Transverse colon (tissue), 4 donors: ENCODE results near the gene CLINT1. TPM values are rescaled to one million over a fixed set of nuclear protein-coding genes. Genes with fewer than 3 reads are reported as not detected.

Experiments
- DNase-seq: peaks from one replicate; pipeline ENCODE4 v3.0.0-alpha.2; 2019
- H3K27ac ChIP-seq, 4 donors: fragments of 200-600 bp; sonication (generic); 2 replicates each; pipeline ENCODE4 v1.5.1; 2016 to 2018; ENCODE audit warnings: inconsistent platforms in 4 of 4
- H3K27me3 ChIP-seq: fragments of 200-600 bp; sonication (generic); 2 replicates; pipeline ENCODE4 v1.5.1; 2017; ENCODE audit warnings: inconsistent platforms
- H3K36me3 ChIP-seq, 4 donors: fragments of 200-600 bp; sonication (generic); 2 replicates each; pipeline ENCODE4 v1.5.1; 2017 to 2019; ENCODE audit warnings: inconsistent platforms in 4 of 4
- H3K4me1 ChIP-seq, 4 donors: fragments of 200-600 bp; sonication (generic); 2 replicates each; pipeline ENCODE4 v1.5.1; 2017 to 2020; ENCODE audit warnings: inconsistent platforms in 4 of 4
- H3K4me3 ChIP-seq, 4 donors: fragments of 200-600 bp; sonication (generic); 1 replicate in 1 of 4; 2 replicates in 3 of 4; pipeline versions ENCODE4 v1.5.1 to v1.6.1; 2017 to 2019; ENCODE audit warnings: inconsistent platforms in 4 of 4
- H3K9me3 ChIP-seq, 2 donors: fragments of 200-600 bp; sonication (generic); 2 replicates each; pipeline ENCODE4 v1.5.1; 2017 to 2019; ENCODE audit warnings: inconsistent platforms in 2 of 2
- EP300 ChIP-seq: sonication (generic); formaldehyde crosslinking; IDR thresholded peaks from one replicate; pipeline ENCODE4 v1.6.1; 2017; ENCODE audit warnings: antibody characterized with exemption, low read depth
- POLR2A ChIP-seq: fragments of 450-650 bp; IDR thresholded peaks from one replicate; pipeline ENCODE4 v1.6.1; 2016; ENCODE audit warnings: antibody characterized with exemption, mild to moderate bottlenecking, moderate library complexity
- POLR2AphosphoS5 ChIP-seq, 3 donors: sonication (generic); formaldehyde crosslinking; IDR thresholded peaks; one replicate each; pipeline ENCODE4 v1.6.1; 2016; ENCODE audit warnings: antibody characterized with exemption in 3 of 3
- WGBS, 2 donors: methylation state at CpG; one replicate each; pipeline ENCODE4 v1.1.5; 2018; ENCODE audit warnings: low coverage in 1 of 2; 5-methylcytosine and 5-hydroxymethylcytosine counted together
- in situ Hi-C, 4 donors: fragments of 200-750 bp; cut with MboI; loops; one replicate each; pipeline versions ENCODE4 v1.15.0 to v1.15.1; 2017; ENCODE audit warnings: low sequenced_read_pairs in 3 of 4, low pct_ligation_motif_present in 1 of 4, low pct_unique_long_range_greater_than_20kb in 1 of 4
- intact Hi-C: fragments of 100-400 bp; cut with DNase I; formaldehyde crosslinking; loops from one replicate; pipeline ENCODE4 v1.15.1; 2023; ENCODE audit warnings: low total_unique reads
- total RNA-seq, 4 donors: library from RNA; depleted of rRNA; stranded (reverse); fragments of >200 nt; gene quantifications; one replicate each; pipeline ENCODE4 v1.1.0, GENCODE V29; 2016
- TF ChIP-seq, protein P1 (sequence below), 5 experiments: fragments of 200-600 bp in 3 of 5; fragments of 450-650 bp in 2 of 5; sonication (generic) in 3 of 5; IDR thresholded peaks; 1 replicate in 2 of 5; 2 replicates in 3 of 5; pipeline ENCODE4 v1.5.1; 2016 to 2017; ENCODE audit warnings: antibody characterized with exemption in 5 of 5, inconsistent platforms in 3 of 5, mild to moderate bottlenecking in 2 of 5, moderate library complexity in 1 of 5

Gene CLINT1
- total RNA-seq, 4 donors from 2014 or later, result 75.6 to 174 (median 131) TPM

DNA sequence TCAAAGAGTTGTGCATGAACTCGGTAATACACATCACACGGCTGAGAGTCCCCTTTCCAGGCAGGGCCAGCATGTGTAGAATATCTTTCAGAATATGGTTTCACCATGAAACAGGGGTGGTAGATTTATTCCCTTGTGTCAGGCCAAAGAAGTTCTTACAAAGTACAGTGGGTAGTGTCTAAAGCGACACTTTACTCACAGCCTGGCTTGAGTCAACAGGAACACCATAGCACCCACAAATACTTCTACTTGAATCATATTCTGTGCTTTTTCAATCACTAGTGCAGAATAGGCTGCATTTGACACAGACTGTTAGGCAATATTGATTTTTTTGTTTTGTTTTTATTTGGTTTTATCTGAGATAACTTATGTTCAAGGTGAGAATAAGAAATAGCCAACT is 102.8 kb downstream of the CLINT1 start:
- in situ Hi-C loops, result loop anchor here in 2 of 4 donors (25.0 kb wide), 1 partner anchor 1381 kb away; no protein-coding TSS in a partner anchor
- WGBS, 2 donors, result 76% methylated on average over 3 of the region's 3 CpGs; no CpG with 5 or more reads in 1 of the 2 donors
- no peaks in the 10 kb centered on the region for H3K27me3 ChIP-seq
- peaks cover 0 to 33% (median 0%) of the 10 kb centered on the region in 4 donors for H3K36me3 ChIP-seq
- no peak for TF ChIP-seq POLR2AphosphoS5 (IDR thresholded peaks at IDR 0.05)
- TF ChIP-seq, protein P1, sequence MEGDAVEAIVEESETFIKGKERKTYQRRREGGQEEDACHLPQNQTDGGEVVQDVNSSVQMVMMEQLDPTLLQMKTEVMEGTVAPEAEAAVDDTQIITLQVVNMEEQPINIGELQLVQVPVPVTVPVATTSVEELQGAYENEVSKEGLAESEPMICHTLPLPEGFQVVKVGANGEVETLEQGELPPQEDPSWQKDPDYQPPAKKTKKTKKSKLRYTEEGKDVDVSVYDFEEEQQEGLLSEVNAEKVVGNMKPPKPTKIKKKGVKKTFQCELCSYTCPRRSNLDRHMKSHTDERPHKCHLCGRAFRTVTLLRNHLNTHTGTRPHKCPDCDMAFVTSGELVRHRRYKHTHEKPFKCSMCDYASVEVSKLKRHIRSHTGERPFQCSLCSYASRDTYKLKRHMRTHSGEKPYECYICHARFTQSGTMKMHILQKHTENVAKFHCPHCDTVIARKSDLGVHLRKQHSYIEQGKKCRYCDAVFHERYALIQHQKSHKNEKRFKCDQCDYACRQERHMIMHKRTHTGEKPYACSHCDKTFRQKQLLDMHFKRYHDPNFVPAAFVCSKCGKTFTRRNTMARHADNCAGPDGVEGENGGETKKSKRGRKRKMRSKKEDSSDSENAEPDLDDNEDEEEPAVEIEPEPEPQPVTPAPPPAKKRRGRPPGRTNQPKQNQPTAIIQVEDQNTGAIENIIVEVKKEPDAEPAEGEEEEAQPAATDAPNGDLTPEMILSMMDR (IDR thresholded peaks at IDR 0.05), result no peak
- no peak for TF ChIP-seq POLR2A
- TF ChIP-seq EP300, result no peak
- H3K4me1 ChIP-seq, result no peaks in the 10 kb centered on the region
- no peak overlapping the region for H3K4me3 ChIP-seq
- DNase-seq, result no peak
- intact Hi-C loops, result no loop called here
- no peak overlapping the region for H3K27ac ChIP-seq
- no peaks in the 10 kb centered on the region for H3K9me3 ChIP-seq

DNA sequence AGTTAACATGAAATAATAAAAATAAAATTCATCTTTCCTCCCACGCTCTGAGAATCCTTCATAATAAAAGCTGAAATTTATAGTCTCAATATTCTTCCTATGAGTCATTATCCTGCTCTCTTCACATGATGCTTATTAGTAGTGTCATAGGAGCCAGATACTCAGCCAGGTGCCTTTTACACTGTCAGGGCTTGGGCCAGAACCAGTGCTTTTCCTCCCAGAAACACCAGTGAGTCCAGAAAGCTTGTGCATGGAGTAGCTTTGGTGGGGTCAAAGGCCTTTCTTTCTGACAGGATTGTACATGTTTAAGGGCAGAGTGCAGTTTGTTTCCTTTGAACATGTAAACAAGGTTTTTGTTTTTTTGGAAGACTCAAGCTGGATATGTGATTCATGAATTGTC is 108.6 kb downstream of the CLINT1 start:
- Histone ChIP-seq H3K27me3 (no peaks in the 10 kb centered on the region), H3K9me3 (no peaks in the 10 kb centered on the region), H3K27ac (no peak overlapping the region), H3K36me3 (peaks cover 0 to 33% (median 0%) of the 10 kb centered on the region in 4 donors), H3K4me1 (peaks cover 0 to 14% (median under 1%) of the 10 kb centered on the region in 4 donors), H3K4me3 (no peak overlapping the region)
- intact Hi-C loops (no loop called here), in situ Hi-C loops (loop anchor here in 2 of 4 donors (25.0 kb wide), 1 partner anchor 1387 kb away; no protein-coding TSS in a partner anchor)
- WGBS, 2 donors, result 73 to 88% methylated on average over 1 of the region's 1 CpG
- TF ChIP-seq, protein P1 (IDR thresholded peaks at IDR 0.05), result no peak
- TF ChIP-seq POLR2A (no peak), POLR2AphosphoS5 (IDR thresholded peaks at IDR 0.05) (no peak), EP300 (no peak)
- no peak for DNase-seq

DNA sequence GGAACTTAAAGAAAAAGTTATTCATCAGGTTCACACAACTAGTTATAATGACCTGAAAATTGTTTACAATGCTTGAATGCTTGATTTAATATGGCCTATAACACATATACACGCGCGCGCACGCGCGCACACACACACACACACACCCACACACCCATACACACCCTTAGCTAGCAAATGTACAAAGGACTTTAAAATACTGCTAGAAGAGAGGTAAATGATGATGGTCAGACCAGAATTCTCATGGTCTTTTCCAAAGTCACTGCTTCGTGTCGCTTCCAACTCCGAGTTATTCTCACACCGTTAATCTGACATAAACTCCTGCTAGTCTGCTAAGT is 109.5 kb downstream of the CLINT1 start:
- no peak for DNase-seq
- Histone ChIP-seq H3K4me3 (no peak overlapping the region), H3K4me1 (peaks cover 5 to 23% (median 9%) of the 10 kb centered on the region in 4 donors), H3K36me3 (peaks cover 0 to 25% (median 0%) of the 10 kb centered on the region in 4 donors), H3K27me3 (no peaks in the 10 kb centered on the region), H3K9me3 (no peaks in the 10 kb centered on the region), H3K27ac (no peak overlapping the region)
- TF ChIP-seq POLR2AphosphoS5 (IDR thresholded peaks at IDR 0.05) (no peak), EP300 (no peak), POLR2A (no peak)
- TF ChIP-seq, protein P1 (IDR thresholded peaks at IDR 0.05), result no peak
- in situ Hi-C loops, result loop anchor here in 3 of 4 donors (10.0 to 25.0 kb wide), 5 partner anchors 262 to 612 kb away; partner anchors contain the start of gene MED7 (in 1 of the 3)
- intact Hi-C loops, result loop anchor here (10.0 kb wide), 1 partner anchor 1715 kb away; no protein-coding TSS in a partner anchor
- 83 to 95% methylated on average over 4 to 11 of the region's 11 CpGs for WGBS, 2 donors

DNA sequence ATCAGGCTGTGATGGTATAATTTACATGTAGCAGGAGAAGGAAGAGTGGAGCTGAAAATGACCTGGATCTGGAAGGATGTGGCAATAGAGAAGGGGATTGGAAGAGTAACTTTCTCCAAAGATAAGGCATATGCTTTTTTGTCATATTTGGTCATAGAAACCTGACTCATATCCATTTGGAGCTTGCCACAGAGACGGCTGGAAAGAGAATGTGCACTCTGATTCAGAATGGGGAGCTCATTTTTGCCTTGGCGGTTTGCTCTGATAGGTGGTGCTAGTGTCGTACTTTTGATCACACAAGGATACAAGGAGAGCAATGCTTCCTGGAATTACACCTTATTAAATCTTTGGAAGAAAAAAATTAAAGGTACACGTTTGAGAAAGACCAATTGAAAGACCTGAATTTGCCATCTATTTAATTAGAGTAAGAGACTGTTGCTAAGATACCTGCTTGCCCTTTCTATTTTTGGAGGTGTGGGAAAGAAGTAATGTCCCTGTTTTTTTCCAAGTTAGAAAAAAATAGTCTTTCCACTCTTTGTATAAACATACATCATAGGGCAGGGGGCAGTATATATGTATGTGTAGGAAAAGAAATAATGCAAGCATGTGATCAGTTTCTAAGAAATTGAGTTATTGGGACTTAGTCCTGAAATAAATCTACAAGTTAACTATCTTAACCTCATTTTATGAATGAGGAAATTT is 110.0 kb downstream of the CLINT1 start:
- Histone ChIP-seq H3K27ac (no peak overlapping the region), H3K4me3 (no peak overlapping the region), H3K36me3 (peaks cover 0 to 21% (median 0%) of the 10 kb centered on the region in 4 donors), H3K27me3 (no peaks in the 10 kb centered on the region), H3K4me1 (peaks cover 9 to 26% (median 10%) of the 10 kb centered on the region in 4 donors), H3K9me3 (no peaks in the 10 kb centered on the region)
- TF ChIP-seq POLR2AphosphoS5 (IDR thresholded peaks at IDR 0.05), result no peak
- TF ChIP-seq, protein P1 (IDR thresholded peaks at IDR 0.05), result no peak
- TF ChIP-seq EP300, result no peak
- no peak for TF ChIP-seq POLR2A
- no peak for DNase-seq
- in situ Hi-C loops (loop anchor here in 3 of 4 donors (10.0 to 25.0 kb wide), 5 partner anchors 262 to 612 kb away; partner anchors contain the start of gene MED7 (in 1 of the 3)), intact Hi-C loops (loop anchor here (10.0 kb wide), 1 partner anchor 1714 kb away; no protein-coding TSS in a partner anchor)
- 78 to 79% methylated on average over 4 of the region's 4 CpGs for WGBS, 2 donors
